GM04503 (cell line): ENCODE data around the gene FYN.
"Not testable (repeated sequence)": the region's sequence is repeated elsewhere in the genome, so short reads cannot be mapped to it uniquely, and the experiment has no call there.

Source experiments
- DNase-seq: peaks from one replicate; pipeline ENCODE4 v3.0.0-alpha.2; 2012; ENCODE audit warnings: low read depth

Gene FYN

DNA sequence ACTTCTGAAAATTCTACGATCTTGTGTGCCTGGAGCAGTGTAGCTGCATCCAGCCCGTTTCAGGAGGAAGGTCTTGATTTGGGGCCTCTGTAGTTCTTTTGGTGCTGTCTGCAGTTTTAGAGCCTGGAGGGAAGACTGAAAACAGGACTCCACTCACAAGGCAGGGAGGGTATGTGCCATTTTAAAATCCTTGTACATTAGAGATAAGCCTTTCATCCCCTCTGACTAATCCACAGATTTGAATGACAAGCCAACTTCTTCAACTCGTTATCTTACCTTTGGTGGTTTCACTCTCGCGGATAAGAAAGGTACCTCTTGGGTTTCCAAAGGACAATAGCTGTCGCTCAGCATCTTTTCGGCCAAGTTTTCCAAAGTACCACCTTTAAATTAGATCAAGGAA is 169.5 kb downstream of the FYN start:
- DNase-seq: no peak

DNA sequence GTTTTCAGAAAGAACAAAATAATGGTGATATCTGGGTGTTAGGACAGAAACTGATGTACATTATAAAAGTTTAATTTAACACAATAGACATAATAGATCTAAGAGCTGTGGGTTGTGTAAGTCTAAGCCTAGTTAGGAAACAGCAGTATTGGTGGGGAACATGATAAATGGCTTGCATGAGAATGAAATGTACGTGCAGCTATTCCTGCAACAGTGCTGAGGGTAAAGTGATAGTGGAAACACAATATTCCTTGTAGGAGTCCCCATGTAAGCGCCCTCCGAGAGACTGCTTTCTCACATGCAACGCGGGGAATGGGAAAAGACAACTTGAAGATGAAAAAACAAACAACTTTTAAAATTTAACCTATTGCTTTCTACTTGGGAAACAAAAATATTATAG is 171.0 kb downstream of the FYN start:
- DNase-seq: no peak

GRCh38 chr6:111701146-111701545 is 172.1 kb downstream of the FYN start:
- DNase-seq: no peak

DNA sequence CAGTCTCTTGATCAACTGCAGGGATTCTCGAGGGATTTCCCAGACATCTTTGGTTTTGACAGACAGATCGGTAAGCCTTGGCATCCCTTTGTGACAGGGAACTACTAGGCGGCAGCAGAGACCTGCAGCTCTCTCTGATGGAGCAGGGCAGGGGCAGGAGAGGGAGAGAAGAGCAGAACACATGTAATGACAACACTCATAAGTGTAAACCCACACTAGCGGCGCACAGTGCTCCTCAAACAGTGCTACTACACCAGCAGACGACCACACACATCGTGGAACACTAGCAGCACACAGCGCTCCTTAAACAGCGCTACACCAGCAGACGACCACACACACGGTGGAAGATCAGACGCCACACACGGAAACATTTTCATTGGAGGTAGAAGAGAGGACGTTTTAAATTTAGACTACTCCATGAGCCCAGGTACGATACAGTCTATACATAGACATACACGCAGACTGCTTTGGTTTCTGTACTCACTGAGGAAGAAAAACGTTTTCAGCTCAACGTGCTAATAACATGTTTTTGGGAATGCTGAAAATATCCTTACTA is 173.0 kb downstream of the FYN start:
- DNase-seq: no peak

GRCh38 chr6:111699123-111699522 is 174.1 kb downstream of the FYN start:
- no peak for DNase-seq

GRCh38 chr6:111696814-111697213 is 176.4 kb downstream of the FYN start:
- DNase-seq: no peak

GRCh38 chr6:111692327-111693164 is 180.7 kb downstream of the FYN start:
- no peak for DNase-seq

DNA sequence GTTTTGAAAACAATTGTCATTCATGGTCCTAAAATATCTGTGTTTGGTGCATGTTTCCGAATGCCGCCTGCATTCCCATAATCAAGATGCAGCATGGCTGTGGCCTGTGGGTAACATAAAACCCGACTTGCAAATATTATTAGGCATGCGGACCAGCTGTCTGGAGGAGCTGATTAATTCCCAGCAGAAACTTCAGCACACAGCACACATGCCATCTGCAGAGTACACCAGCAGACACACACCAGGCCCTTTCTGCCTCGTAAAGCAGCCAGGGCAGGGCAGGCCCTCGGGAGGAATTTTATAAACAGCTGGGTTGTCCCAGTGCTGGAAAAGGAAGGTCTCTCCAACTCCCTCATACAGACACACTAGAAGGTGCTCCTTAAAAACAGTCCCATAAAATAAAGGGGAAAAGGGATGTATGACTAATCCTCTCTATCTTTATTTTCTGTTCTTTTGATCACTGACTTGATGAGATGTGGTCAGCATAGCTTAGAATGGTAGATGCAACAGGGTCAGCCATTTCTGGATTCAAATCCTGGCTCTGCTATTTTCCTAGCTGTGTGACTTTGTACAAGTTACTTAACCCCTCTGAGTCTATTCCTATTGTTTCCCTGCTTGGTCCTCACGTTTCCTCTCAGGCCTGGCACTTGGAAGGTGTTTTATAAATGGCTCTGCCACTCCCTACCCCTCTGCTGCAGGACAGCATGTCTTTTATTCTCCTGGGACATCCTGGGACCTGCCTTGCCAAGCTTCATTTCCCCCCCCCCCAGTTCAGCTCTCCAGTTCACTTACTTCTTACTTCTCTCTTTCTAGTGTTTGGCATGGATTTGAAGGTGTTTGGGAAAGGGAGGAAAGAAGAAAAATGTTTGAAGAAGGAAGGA is 181.7 kb downstream of the FYN start:
- no peak for DNase-seq

- no peak for DNase-seq
Observed at GRCh38 chr6:111689946-111690345, 183.3 kb downstream of the FYN start.

DNA sequence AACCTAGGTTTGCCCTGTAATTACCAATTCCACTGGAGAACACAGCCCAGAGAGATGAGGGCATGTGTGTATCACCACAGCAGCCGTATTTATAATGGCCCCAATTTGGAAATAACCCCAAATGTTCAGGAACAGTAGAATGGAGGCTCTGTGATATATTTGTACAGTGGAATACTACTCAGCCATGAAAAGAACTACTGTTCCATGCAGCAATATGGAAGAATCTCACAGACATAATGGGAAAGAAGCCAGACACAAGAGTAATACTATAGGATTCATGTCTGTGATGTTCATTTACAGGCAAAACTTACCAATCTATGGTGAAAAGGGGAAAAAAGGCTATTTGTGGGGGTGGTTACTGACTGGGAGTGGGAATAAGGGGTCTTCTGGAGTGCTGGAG is 183.8 kb downstream of the FYN start:
- no peak for DNase-seq

- no peak for DNase-seq
Observed at GRCh38 chr6:111688331-111688730, 184.9 kb downstream of the FYN start.

DNA sequence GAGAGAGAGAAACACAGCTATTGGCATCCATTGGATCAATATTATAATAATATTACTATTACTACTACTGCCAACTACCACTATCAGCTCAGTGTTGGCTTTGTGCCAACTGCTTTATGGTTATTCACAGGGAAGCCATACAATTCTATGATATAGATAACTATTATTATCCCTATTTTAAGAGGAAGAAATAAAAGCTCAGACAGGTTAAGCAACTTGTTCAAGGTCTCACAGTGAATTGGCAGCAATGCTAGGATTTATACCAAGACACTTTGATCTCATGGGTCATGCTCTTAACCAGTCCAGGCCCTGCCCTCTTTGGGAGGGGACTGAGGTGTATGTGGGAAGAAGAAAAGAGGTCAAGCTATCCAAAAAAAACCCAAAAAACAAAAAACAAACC is 185.6 kb downstream of the FYN start:
- no peak for DNase-seq

GRCh38 chr6:111686932-111687266 is 186.4 kb downstream of the FYN start:
- no peak for DNase-seq

DNA sequence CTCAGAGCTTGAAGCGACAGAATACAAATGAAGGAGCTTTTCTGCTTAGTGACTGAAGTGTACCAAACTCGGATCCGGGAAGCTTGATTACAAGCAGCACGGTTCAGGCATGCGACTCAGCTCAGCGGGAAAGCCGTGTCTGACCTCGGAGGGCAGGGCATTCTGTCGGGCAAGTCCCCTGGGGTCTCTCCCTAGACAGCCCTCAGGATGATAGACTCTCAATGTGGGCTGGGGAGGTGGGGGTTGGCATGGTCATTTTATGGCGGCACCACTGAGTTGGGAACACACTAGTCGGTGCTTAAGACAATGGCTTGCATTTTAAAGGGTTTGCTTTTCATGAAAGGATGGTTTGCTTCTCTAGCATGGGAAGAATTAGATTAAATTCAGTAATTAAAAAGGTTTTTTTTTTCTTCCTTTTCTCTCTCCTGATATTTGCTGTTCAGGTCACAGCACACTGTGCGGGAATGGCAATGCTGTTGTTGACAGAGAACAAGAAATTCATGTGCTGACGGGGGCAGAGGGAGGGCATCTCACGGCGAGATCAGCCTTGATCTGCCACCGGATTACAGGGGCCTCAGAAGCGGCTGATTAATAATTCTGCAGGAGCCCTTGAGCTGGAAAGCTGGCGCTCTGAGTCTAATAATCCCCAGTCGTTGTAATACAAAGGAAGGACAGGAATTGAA is 186.9 kb downstream of the FYN start:
- no peak for DNase-seq

DNA sequence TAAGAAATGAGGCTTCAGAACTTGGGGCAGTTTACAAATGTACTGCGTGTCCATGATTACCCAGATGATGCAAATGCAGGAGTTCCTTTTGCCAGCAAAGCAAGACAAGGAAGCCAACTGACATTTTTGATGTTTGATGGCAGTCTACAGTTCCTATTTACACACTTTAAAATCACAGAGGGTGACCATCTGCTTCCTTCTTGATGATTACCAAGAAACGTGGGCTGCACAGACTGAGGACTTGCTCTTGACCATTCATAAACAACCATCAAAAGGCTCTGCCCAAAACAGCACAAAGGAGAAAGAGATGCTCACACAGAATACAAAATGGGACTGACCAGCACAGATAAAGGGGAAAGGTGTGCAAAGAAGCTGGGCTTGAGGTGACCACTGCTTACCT is 187.7 kb downstream of the FYN start:
- no peak for DNase-seq

DNA sequence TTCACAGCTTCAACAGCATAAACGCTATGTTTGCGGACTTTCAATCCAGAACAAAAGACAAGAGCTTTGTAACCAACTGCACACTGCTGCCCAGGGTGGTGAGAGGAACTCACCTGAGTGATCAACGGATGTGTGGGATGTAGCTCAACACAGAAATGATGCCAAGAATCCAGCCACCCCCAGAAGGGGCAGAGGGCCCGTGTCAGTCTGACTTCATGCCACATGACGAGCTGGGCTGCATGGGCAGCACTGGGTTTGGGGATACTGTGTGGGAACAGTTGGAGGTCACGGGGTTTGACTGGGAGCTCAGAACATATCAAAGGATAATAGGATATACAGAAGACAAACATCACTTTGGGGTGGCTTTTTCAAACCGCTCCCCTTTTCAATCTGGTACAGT is 188.2 kb downstream of the FYN start:
- no peak for DNase-seq

DNA sequence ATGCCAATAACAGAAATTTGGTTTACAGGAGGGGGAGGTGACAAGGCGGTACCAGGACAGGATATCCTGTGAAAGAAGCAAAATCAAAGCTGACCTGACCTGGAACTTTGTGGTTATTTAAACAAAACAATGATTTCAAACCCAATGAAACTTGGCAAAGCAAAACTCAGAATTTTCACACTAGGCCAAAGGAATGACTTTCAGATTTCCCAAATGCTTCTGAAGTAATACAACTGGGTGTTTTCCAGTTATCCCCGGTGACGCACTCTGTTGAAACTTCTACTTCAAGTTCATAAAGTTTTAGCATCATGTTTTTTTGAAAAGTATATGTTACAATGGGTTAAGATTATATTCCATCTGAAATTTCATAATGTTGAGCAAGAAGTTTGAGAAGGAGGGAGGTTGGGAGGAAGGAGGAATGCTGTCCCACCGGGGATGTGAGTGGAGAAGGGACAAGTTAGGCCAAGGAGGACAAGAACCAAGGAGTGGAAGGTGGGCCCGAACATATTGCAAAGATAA is 189.4 kb downstream of the FYN start:
- DNase-seq: peak; percentile 88

DNA sequence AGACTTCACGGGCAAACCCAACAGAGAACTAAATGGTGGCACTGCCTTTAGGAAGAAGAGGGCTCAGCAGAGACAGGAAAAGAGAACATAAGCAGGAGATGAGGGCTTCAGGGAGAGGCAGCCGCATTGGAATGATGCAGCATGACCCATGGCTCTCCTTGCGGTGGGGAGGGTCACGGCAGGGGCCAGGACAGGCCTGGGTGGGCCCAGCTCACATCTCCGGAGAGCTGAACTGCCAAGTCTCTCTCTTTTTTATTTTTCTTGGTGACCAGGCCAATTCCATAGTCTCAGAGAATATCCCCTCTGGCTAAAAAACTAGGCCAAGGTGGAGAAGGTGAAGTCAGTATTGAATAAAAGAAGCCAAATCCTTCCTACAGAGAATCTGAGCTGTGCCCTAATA is 190.1 kb downstream of the FYN start:
- DNase-seq: no peak

- DNase-seq: no peak
Observed at GRCh38 chr6:111681860-111682259, 191.4 kb downstream of the FYN start.

DNA sequence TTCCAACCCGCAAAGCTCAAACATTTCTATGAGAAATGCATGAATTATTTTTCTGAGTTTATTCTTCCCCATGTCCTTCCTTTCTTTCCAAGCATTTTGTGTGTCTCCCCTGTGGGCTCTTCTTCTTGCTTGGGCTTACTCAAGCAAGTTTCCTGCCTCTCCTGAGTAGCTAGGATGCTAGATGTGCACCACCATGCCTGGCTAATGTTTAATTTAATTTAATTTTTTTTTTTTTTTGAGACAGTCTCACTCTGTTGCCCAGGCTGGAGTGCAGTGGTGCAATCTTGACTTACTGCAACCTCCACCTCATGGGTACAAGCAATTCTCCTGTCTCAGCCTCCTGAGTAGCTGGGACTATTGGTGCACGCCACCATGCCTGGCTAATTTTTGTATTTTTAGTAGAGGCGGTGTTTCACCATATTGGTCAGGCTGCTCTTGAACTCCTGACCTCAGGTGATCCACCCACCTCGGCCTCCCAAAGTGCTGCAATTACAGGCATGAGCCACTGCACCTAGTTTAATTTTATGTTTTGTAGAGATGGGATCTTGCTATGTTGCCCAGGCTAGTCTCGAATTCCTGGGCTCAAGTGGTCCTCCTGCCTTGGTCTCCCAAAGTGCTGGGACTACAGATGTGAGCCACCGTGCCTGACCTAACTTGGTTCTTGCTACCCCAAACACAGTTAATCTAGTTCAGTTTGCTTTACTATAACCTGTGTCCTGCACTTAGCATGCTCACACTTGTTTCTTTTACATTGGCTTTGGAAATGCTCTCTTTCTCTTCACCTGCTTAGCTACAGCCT is 192.2 kb downstream of the FYN start:
- DNase-seq: not testable (repeated sequence)

DNA sequence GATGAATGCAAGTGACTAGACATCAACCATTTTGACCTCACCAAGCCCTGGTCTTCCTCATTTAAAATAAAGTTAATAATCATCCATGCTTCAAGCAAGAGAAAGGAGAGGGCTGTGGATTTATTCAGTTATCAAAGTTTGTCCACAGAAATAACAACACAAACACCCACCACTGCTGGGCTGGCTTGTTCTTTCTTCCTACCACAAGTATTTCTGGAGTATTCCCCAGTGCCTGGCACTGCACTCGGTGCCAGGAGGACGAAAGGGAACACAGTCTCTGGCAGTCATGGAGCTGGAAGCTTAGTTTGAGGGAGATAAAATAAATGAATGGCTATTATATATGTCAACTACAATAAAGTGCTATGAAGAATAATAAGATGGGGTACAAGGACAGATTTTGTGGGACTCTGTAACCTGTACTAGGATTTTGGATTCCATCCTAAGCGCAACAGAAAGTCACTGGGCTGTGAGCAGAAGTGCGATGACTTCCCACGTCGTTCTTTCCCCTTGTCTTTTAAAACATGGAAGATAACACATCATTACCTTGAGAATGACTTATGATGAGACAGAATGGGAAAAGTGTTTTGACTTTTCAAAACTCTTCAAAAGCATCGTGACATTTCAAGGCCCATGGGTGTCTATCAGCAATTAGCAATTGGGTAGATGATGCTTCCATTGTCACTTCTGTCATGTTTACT is 193.1 kb downstream of the FYN start:
- no peak for DNase-seq
